Epithelial cell of esophagus (primary cell): ENCODE results near the gene DNAJC5G.

Source experiments
- DNase-seq: peaks from one replicate; pipeline ENCODE4 v3.0.0; 2010; ENCODE audit warnings: low read depth
- H3K4me3 ChIP-seq: 2 replicates; pipeline ENCODE4 v1.5.1; 2011; ENCODE audit warnings: mild to moderate bottlenecking, low read length, control low read depth
- CTCF ChIP-seq: IDR thresholded peaks from 2 replicates; pipeline ENCODE4 v1.5.1; 2011; ENCODE audit warnings: low read depth, mild to moderate bottlenecking, low read length, control low read depth, inconsistent platforms; ENCODE audit not compliant: insufficient read depth; ENCODE audit errors: missing control alignments

Gene DNAJC5G

GRCh38 chr2:27275211-27276150 lies at the start of gene DNAJC5G:
Gene DNAJC5G, plus strand, starts transcription at chr2:27275433. Its CDS starts 1,296 bp downstream, at chr2:27276729.
- DNase-seq: no peak
- no peak for TF ChIP-seq CTCF
- no peak within 1 kb of the TSS for H3K4me3 ChIP-seq

DNA sequence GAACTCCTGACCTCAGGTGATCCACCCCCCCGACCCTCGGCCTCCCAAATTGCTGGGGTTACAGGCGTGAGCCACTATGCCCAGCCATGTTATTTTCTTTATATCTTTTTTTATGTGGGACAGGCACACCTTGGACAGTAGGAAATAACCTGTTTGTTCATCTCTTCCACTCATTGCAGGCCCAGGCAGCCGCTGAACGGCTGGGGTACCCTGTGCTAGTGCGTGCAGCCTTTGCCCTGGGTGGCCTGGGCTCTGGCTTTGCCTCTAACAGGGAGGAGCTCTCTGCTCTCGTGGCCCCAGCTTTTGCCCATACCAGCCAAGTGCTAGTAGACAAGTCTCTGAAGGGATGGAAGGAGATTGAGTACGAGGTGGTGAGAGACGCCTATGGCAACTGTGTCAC lies 49.7 kb upstream of the DNAJC5G start:
- H3K4me3 ChIP-seq: no peak overlapping the region
- DNase-seq: no peak
- no peak for TF ChIP-seq CTCF

DNA sequence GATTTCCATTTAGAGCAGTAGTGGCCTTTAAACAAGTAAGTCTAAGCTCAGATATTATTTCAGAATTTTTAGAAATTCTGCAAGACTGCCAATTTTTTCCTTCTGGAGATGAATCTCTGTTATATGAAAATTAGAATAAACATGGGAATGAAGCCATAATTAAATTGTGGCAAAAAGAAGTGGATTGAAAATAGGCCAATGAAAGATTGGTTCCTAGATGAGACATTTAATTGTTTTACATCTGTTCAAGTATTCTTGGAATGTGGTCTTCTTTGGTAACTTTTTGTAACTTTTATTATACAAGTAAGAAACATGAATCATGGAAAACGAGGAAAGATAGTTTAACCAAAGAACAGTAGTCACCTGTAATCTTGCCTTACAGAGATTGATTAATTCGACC lies 47.7 kb upstream of the DNAJC5G start:
- H3K4me3 ChIP-seq: no peak overlapping the region
- DNase-seq: no peak
- TF ChIP-seq CTCF: no peak

DNA sequence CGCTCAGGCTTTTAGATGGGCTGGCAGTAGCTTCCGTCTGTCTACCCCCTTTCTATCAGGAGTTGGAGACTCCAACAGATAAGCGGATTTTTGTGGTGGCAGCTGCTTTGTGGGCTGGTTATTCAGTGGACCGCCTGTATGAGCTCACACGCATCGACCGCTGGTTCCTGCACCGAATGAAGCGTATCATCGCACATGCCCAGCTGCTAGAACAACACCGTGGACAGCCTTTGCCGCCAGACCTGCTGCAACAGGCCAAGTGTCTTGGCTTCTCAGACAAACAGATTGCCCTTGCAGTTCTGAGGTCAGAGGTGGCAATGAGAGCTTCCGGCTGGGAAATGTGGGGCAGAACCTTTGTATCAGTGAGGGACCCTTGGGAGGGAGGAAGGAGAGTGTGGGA lies 43.3 kb upstream of the DNAJC5G start:
- H3K4me3 ChIP-seq: no peak overlapping the region
- no peak for TF ChIP-seq CTCF
- DNase-seq: no peak

DNA sequence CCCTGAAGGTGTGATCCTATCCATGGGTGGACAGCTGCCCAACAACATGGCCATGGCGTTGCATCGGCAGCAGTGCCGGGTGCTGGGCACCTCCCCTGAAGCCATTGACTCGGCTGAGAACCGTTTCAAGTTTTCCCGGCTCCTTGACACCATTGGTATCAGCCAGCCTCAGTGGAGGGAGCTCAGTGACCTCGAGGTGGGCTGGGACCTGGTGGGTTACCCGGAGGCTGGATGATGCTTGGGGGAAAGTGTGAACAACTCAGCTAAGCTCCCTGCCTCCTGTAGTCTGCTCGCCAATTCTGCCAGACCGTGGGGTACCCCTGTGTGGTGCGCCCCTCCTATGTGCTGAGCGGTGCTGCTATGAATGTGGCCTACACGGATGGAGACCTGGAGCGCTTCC lies 41.9 kb upstream of the DNAJC5G start:
- TF ChIP-seq CTCF: no peak
- no peak for DNase-seq
- no peak overlapping the region for H3K4me3 ChIP-seq

- no peak overlapping the region for H3K4me3 ChIP-seq
- DNase-seq: no peak
- TF ChIP-seq CTCF: no peak
These were observed 39.1 kb upstream of the DNAJC5G start for GRCh38 chr2:27236136-27236535.

GRCh38 chr2:27236626-27237025 lies 38.6 kb upstream of the DNAJC5G start:
- H3K4me3 ChIP-seq: no peak overlapping the region
- no peak for DNase-seq
- TF ChIP-seq CTCF: no peak
